NCI-H1436 (cell line): ENCODE measurements around the gene C19orf12.

Experiments
- DNase-seq: peaks from one replicate; lab custom pipeline; 2025; lab: John Stamatoyannopoulos, UW

C19orf12 gene

GRCh38 chr19:29714953-29715700 lies at the start of gene C19orf12:
Gene C19orf12, minus strand, starts transcription at chr19:29715261. Its CDS starts 6,848 bp downstream, at chr19:29708413.
- DNase-seq = peak; percentile 54

- DNase-seq = no peak
Observed at GRCh38 chr19:29764361-29764760, 49.3 kb upstream of the C19orf12 start.

- DNase-seq = no peak
Observed at GRCh38 chr19:29763196-29763595, 48.1 kb upstream of the C19orf12 start.

- no peak for DNase-seq
Observed at GRCh38 chr19:29761575-29762232, 46.6 kb upstream of the C19orf12 start.

GRCh38 chr19:29760752-29761502 lies 45.9 kb upstream of the C19orf12 start:
- DNase-seq = no peak

GRCh38 chr19:29759359-29759758 lies 44.3 kb upstream of the C19orf12 start:
- no peak for DNase-seq

- no peak for DNase-seq
Observed at GRCh38 chr19:29758863-29759262, 43.8 kb upstream of the C19orf12 start.

- no peak for DNase-seq
Observed at GRCh38 chr19:29757551-29757950, 42.5 kb upstream of the C19orf12 start.

- DNase-seq = no peak
Observed at GRCh38 chr19:29753934-29754305, 38.9 kb upstream of the C19orf12 start.

- DNase-seq = peak; percentile 24
Observed at GRCh38 chr19:29753190-29753933, 38.3 kb upstream of the C19orf12 start.

- no peak for DNase-seq
Observed at GRCh38 chr19:29752450-29753025, 37.5 kb upstream of the C19orf12 start.

GRCh38 chr19:29751932-29752331 lies 36.9 kb upstream of the C19orf12 start:
- no peak for DNase-seq

- no peak for DNase-seq
Observed at GRCh38 chr19:29750001-29750400, 34.9 kb upstream of the C19orf12 start.

- no peak for DNase-seq
Observed at GRCh38 chr19:29748996-29749849, 34.2 kb upstream of the C19orf12 start.

GRCh38 chr19:29745253-29745652 lies 30.2 kb upstream of the C19orf12 start:
- no peak for DNase-seq

GRCh38 chr19:29743681-29744080 lies 28.6 kb upstream of the C19orf12 start:
- no peak for DNase-seq

- DNase-seq = peak; percentile 52
Observed at GRCh38 chr19:29741776-29742175, 26.7 kb upstream of the C19orf12 start.

- no peak for DNase-seq
Observed at GRCh38 chr19:29741226-29741625, 26.2 kb upstream of the C19orf12 start.

GRCh38 chr19:29737461-29738000 lies 22.5 kb upstream of the C19orf12 start:
- DNase-seq = no peak

- no peak for DNase-seq
Observed at GRCh38 chr19:29735829-29736228, 20.8 kb upstream of the C19orf12 start.
